GM12873 (cell line): Measurements from ENCODE around the gene APC2.

ENCODE experiments used
- CTCF ChIP-seq: IDR thresholded peaks from 2 replicates; pipeline ENCODE4 v1.5.1; 2012; ENCODE audit warnings: low read depth, mild to moderate bottlenecking, moderate library complexity, low read length, control low read depth; ENCODE audit not compliant: insufficient read depth; ENCODE audit errors: missing control alignments

APC2 gene

DNA sequence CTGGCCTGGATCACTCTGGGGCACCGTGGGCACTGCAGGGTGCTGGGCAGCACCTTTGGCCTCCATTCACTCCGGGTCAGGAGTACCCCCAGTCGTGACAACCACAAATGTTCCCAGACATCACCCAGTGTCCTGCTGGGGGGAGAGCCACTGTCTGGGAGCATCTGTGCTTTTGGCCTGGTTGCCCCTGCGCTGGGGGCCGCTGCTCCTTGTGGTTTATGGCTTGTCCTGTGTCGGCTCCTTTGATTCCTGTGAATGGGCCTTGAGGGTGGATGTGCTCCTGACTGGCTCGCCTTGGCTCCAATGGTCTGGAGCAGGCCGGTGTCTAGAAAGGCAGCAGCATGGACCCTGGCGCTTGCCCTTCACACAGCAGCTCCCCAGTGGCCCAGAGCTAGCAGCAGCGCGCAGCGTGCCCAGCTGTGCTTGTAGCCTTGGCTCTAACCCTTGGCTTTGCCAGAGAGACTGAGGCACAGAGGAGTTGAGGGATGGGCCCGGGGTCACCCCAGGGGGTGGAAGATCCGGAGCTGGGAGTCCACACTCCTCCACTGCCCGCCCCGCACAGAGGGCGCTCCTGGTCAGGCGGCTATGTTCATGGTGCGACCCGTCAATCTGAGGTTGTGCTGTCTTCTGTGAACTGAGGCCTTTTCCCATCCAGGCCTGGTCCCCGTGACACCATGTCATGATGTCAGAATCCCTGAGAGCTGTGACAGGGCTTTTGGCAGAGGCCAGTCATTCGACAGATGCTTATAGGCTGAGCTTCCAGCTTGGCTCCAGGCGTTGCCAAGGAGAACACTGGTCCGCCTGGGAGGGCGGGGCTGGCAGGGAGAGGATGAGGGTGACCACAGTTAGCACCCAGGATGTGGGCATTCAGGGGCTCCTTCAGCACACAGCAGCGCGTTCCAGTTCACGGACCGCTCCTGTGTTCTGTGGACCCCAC, 38.4 kb upstream of the APC2 start:
- no peak for TF ChIP-seq CTCF

- no peak for TF ChIP-seq CTCF
Measured at GRCh38 chr19:1412323-1412923, 37.5 kb upstream of the APC2 start.

- TF ChIP-seq CTCF, result no peak
Measured at GRCh38 chr19:1412995-1413800, 36.7 kb upstream of the APC2 start.

DNA sequence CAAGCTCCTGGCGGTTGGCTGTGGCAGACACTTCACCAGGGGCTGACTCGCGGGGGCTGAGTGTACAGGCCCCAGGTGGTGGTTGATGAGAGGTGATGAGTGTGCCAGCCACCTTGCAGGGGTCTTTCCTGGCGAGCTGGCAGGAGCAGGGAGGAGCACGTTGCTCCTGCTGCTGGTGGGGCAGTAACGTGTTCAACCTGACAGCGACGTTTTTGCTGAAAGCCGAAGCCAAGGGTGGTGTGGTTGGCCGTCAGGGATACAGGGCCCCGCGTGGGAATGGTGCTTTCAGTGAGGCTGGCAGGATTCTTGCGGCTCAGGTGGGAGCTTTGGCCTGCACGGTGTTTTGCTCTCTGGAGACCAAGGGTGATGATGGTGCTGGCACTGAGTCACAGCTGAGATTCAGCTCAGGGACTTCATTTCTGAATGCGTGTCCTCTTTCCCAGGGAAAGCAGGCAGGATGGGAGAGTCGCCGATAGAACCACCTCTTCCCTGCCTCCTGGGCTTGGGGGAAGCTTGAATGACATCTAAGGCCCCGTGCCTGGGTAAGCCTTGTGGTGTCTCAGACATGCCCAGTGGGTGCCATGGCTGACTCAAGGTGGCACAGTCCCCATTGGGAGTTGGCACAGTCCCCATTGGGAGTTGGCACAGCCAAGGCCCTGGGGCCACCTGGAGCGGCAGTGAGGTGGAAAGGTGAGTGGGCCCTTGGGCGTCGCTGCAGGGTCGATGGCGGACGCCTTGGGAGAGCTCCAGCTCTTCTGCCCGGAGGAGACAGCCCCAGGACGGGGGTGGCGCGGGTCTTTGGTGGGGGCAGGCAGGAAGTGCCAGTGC, 33.7 kb upstream of the APC2 start:
- TF ChIP-seq CTCF, result no peak

DNA sequence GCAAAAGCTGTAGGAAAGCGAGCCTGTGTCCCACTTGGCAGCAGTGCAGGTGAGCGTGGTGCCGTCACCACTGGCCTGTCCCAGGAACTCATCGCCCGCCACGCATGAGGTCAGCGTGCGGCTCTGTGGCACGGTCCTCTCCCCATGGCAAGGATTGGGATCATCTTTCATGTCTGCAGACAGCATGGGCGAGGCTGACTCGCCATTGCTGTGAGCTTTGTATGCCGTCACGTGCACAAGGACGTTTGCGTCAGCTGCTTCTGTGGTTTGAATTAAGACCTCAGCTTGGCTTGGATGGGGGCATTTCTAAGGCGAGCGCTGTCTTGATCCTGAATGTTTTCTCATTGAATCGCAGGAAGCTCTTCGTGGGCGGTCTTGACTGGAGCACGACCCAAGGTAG, 32.8 kb upstream of the APC2 start:
- no peak for TF ChIP-seq CTCF

DNA sequence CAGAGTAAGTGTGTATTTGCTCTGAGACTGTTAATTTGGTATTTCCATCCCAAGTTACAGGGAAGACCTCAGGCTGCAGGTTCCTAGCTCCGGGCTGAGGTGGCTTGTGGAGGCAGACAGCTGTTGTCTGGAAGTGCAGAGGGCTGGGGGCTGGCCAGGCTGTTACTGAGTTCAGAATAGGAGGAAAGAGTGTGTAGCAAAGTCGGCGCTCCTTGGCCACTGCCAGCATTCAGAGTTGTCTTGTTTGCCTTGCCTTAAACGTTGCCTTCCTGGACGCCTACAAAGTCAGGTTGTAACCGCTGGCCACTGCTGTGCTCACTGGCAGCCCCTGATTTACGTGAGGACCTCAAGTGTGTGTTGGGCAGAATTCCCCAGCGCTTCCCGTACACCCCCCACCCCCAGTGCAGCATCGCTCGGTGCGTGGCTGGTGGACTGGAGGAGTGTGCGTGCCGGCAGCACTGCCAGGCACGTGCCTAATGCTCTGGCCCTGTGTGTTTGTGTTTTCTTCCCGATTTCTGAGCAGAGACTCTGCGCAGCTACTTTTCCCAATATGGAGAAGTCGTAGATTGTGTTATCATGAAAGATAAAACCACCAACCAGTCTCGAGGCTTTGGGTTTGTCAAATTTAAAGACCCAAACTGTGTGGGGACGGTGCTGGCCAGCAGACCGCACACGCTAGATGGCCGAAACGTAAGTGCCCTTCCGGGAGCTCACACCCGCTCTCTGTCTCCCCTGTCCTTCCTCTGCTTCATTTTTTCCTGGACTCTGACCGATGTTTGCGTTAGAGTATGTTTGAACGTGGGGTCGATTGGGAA, 32.0 kb upstream of the APC2 start:
- TF ChIP-seq CTCF, result no peak
